Measurements from ENCODE around the gene DACH2.
"Not testable (repeated sequence)": the region's sequence is repeated elsewhere in the genome, so short reads cannot be mapped to it uniquely, and the experiment has no call there.

DACH2 gene

DNA sequence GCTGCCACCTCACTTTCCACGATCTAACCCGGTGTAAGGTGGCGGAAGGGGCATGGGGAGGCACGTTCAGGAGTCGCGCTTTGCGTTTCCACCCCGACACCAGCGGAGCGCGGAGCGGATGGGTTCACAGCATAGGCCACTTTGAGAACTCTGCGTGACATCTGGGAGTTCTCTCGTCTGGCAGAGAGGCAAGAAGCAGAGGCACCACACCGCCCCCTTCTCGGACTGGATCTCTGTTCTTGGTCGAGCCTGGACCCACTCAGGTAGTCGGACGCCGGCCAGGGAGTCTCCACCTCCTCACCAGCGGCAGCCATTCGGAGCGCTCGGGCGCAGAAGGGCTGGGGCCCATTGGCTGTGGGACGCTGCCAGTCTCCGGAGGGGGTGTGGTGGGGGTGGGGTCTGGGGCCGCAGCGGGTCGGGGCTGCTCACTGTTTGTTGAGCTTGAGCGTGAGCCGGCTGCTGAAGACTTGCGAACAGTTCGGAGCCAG, at the start of gene DACH2:
Gene DACH2, plus strand, starts transcription at position 428 of the 488 bp plus-strand sequence.
- no peak for TF ChIP-seq POLR2A (IDR thresholded peaks at IDR 0.05; ENCODE audit: low read depth, low read length)
- FAIRE-seq = no peak
- no peak for DNase-seq (ENCODE audit: insufficient read length, low spot score)

DNA sequence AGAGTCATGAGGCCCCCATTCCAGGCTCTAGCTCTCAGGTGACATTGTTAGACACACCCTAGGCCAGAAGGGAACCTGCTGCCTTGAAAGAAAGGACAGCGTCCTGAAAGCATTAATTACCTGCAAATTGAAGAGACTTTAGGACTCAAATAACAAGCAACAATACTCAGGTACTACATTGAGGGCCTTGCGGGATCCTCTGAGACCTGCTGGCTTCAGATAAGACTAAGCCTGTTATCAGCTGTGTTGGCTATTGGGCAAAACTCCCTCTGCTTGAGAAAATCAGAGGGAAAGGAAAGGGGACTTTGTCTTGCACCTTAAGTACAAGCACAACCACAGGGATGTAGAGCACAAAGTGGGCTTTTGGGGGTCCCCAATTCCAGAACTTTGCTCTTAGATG, 45.9 kb upstream of the DACH2 start:
- no peak for DNase-seq (ENCODE audit: insufficient read length, low spot score)
- no peak for FAIRE-seq
- TF ChIP-seq POLR2A (IDR thresholded peaks at IDR 0.05; ENCODE audit: low read depth, low read length) = no peak

- FAIRE-seq (no peak), DNase-seq (ENCODE audit: insufficient read length, low spot score) (no peak)
- TF ChIP-seq POLR2A (IDR thresholded peaks at IDR 0.05; ENCODE audit: low read depth, low read length) = no peak
These were observed 45.2 kb upstream of the DACH2 start for GRCh38 chrX:86103061-86103460.

DNA sequence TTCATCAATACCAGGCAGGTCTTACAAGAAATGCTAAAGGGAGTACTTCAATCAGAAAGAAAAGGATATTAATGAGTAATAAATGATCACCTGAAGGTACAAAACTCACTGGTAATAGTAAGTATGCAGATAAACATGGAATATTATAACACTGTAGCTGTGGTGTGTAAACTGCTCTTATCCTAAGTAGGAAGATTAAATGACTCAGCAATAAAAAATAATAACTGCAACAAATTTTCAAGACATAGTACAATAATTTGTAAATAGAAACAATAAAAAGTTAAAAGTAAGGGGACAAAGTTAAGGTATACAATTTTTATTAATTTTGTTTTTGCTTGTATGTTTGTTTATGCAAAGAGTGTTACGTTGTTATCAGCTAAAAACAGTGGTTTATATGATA, 43.7 kb upstream of the DACH2 start:
- FAIRE-seq = no peak
- TF ChIP-seq POLR2A (IDR thresholded peaks at IDR 0.05; ENCODE audit: low read depth, low read length) = no peak
- no peak for DNase-seq (ENCODE audit: insufficient read length, low spot score)

DNA sequence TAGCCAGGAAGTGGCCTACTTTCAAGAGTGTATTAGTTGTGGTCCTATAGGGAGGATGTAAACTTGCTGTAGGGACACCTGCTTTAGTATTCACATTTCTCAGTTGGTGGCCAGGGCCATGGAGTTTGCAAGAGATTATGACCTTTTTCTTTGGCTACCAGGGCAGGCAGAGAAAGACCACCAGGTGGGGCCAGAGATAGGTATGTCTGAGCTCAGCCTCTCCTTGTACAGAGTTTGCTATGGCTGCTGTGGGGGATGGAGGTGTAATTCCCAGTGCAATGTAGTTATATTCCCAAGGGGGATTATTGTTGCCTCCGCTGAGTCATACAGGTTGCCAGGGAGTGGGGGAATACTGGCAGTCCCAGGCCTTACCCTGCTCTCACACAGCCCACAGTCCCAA, 26.3 kb upstream of the DACH2 start:
- FAIRE-seq (no peak), DNase-seq (ENCODE audit: insufficient read length, low spot score) (no peak)
- TF ChIP-seq POLR2A (IDR thresholded peaks at IDR 0.05; ENCODE audit: low read depth, low read length) = no peak

DNA sequence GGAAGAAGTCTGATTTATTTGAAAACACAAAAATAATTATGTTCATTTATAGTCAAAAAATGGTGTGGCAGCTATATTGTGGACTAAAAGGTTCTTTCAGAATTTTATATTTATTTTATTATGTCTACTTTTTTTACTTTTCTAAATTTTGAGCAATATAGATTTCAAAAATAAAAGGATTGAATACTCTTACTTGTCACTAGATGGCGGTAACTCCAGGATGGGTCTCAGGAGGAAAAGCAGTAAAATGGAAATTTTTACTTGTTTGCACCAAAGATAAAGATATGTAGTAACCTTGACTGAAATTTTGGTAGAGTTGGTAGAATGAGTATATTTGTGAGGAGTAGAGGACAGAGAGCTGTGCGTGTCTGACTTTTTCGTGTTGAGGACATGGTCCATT, 14.5 kb upstream of the DACH2 start:
- no peak for TF ChIP-seq POLR2A (IDR thresholded peaks at IDR 0.05; ENCODE audit: low read depth, low read length)
- FAIRE-seq (no peak), DNase-seq (ENCODE audit: insufficient read length, low spot score) (no peak)

GRCh38 chrX:86137071-86137470, 11.2 kb upstream of the DACH2 start:
- no peak for TF ChIP-seq POLR2A (IDR thresholded peaks at IDR 0.05; ENCODE audit: low read depth, low read length)
- no peak for DNase-seq (ENCODE audit: insufficient read length, low spot score)
- no peak for FAIRE-seq

DNA sequence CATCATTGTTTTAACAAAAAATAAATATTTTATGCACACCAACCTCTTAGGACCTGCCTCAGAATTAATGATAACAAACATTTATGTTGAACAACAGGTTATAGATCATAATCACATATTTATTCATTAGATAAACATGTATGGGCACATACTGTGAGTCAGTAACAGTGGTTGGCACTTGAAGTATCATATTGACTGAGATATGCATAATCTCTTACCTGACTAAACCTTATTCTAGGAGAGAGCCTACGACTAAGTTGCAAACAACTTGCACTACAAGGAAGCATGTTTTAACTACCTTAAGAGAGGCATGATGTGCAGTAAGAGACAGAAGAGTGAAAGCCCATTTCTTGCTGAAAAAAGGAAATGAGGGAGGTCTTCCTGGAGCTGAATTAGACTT, 6.5 kb upstream of the DACH2 start:
- FAIRE-seq (no peak), DNase-seq (ENCODE audit: insufficient read length, low spot score) (no peak)
- TF ChIP-seq POLR2A (IDR thresholded peaks at IDR 0.05; ENCODE audit: low read depth, low read length) = no peak

DNA sequence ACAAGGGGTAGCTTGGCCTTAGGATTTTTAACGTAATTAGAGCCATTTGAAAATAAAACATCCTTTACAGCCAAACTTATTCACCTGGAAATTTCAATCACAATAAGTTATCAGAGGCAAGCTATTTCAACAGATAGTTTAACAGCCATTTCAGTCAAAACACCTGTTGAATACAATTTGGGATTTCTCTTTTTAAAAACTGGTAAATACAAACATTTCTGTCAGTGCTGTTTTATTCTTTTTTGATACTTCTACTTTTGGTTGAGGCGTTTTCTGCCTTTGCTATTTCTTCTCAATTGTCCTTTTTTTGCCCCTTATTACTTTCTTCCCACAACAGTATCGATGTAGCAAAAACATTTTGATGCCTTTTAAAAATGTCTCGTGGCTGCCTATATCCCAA, 2.1 kb upstream of the DACH2 start:
- no peak for TF ChIP-seq POLR2A (IDR thresholded peaks at IDR 0.05; ENCODE audit: low read depth, low read length)
- FAIRE-seq = no peak
- no peak for DNase-seq (ENCODE audit: insufficient read length, low spot score)

- TF ChIP-seq POLR2A (IDR thresholded peaks at IDR 0.05; ENCODE audit: low read depth, low read length) = no peak
- no peak for DNase-seq (ENCODE audit: insufficient read length, low spot score)
- no peak for FAIRE-seq
These were observed 343 bp downstream of the DACH2 start for GRCh38 chrX:86148594-86148993.

GRCh38 chrX:86149119-86149518, 868 bp downstream of the DACH2 start:
- no peak for DNase-seq (ENCODE audit: insufficient read length, low spot score)
- no peak for FAIRE-seq
- no peak for TF ChIP-seq POLR2A (IDR thresholded peaks at IDR 0.05; ENCODE audit: low read depth, low read length)

- TF ChIP-seq POLR2A (IDR thresholded peaks at IDR 0.05; ENCODE audit: low read depth, low read length) = no peak
- DNase-seq (ENCODE audit: insufficient read length, low spot score) = no peak
- FAIRE-seq = no peak
These were observed 6.3 kb downstream of the DACH2 start for GRCh38 chrX:86154553-86154952.

DNA sequence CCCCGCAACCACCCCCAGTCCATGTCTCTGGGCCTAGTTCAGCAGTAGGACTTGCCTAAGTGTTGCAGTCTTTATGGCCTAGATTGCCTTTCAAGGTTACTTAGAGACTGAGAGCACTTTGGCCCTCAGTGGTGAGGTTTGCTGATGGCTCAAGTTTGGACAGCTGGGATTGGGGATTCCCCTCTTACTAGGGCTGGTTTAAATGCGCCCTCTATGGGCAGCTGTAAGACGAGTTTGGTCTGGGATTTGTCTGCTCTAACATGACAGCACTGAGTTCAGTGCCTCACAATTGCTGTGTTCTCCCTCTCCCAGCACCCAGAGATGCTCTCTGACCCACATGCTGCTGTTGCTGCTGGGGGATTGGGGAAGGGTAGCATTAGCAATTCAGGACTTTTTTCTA, 23.1 kb downstream of the DACH2 start:
- DNase-seq (ENCODE audit: insufficient read length, low spot score) (no peak), FAIRE-seq (no peak)
- no peak for TF ChIP-seq POLR2A (IDR thresholded peaks at IDR 0.05; ENCODE audit: low read depth, low read length)

- TF ChIP-seq POLR2A (IDR thresholded peaks at IDR 0.05; ENCODE audit: low read depth, low read length) = no peak
- no peak for DNase-seq (ENCODE audit: insufficient read length, low spot score)
- FAIRE-seq = no peak
These were observed 30.7 kb downstream of the DACH2 start for GRCh38 chrX:86178906-86179305.

- FAIRE-seq; DNase-seq (ENCODE audit: insufficient read length, low spot score): not testable (repeated sequence)
These were observed 33.1 kb downstream of the DACH2 start for GRCh38 chrX:86181325-86181724.

DNA sequence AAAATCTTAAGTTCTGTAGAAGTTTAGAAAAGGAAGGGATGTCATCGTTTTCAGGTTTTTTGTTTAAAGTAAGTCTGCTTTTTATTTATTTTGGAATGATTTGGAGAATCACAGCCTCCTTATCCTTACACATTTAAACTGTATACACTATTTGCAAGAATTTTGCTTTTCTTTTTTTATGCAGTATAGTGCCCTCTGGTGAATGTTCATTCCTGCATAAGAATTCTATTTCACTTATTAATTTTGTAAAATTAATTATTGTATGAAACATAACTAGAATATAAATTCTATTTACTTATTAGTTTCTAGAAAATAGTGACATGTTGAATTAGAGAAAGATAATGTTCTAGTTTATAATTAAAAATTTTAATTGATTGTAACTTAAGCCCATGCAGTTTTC, 44.6 kb downstream of the DACH2 start:
- no peak for TF ChIP-seq POLR2A (IDR thresholded peaks at IDR 0.05; ENCODE audit: low read depth, low read length)
- DNase-seq (ENCODE audit: insufficient read length, low spot score) (no peak), FAIRE-seq (no peak)

All from H54 (cell line).